Measurements from ENCODE around the gene YTHDF1. TPM values are rescaled to one million over a fixed set of nuclear protein-coding genes. Genes with fewer than 3 reads are reported as not detected.

YTHDF1 gene
- total and polyA plus RNA-seq, 2 of the 4 experiments (the other 2 are of a cell fraction), result 10.9 to 22.6 TPM

GRCh38 chr20:63154395-63154794 lies 61.5 kb downstream of the YTHDF1 start:
- ChIA-PET POLR2A (ENCODE audit: unreplicated experiment) (no interaction called here), CTCF (no interaction called here)
- in situ Hi-C loops (cut with MboI; ENCODE audit: low sequenced_read_pairs) (no loop called here), dilution Hi-C loops (cut with HindIII; ENCODE audit: low sequenced_read_pairs, unreplicated experiment) (no loop called here), intact Hi-C loops (cut with micrococcal nuclease) (no loop called here)
- H4K8ac ChIP-seq (ENCODE audit: low read depth in 2 of 2, low read length in 2 of 2), result no peak overlapping the region
- H2AFZ ChIP-seq (replicated peaks; ENCODE audit: low read length, poor library complexity), result no peak overlapping the region
- no peak overlapping the region for H3K27ac ChIP-seq (ENCODE audit: insufficient read depth, low read length)
- no peak overlapping the region for H3K4me3 ChIP-seq (ENCODE audit: insufficient read depth, low read depth, low read length)
- H3K9me3 ChIP-seq (ENCODE audit: control insufficient read depth, insufficient read depth, low read length), result no peaks in the 10 kb centered on the region
- no TSS peak for BruUV-seq (replicated peaks)
- no peak for TF ChIP-seq USF2 (IDR thresholded peaks at IDR 0.05; ENCODE audit: low read depth, low read length)
- no peak for TF ChIP-seq RAD21 (IDR thresholded peaks at IDR 0.05; ENCODE audit: low read length)
- TF ChIP-seq RCOR1 (IDR thresholded peaks at IDR 0.05; ENCODE audit: insufficient replicate concordance, low read length), result no peak
- TF ChIP-seq POLR2A (IDR thresholded peaks at IDR 0.05; ENCODE audit: low read depth, low read length), result no peak
- TF ChIP-seq BHLHE40 (IDR thresholded peaks at IDR 0.05; ENCODE audit: low read depth, low read length), result no peak
- no peak for TF ChIP-seq ELK1 (IDR thresholded peaks at IDR 0.05; ENCODE audit: borderline replicate concordance, low read depth, low read length)
- TF ChIP-seq CTCF (conservative IDR thresholded peaks at IDR 0.05; ENCODE audit: low read depth, low read length), result no peak
- no peak for TF ChIP-seq FOS (IDR thresholded peaks at IDR 0.05; ENCODE audit: low read depth, low read length)
- no peak for TF ChIP-seq MAFK (IDR thresholded peaks at IDR 0.05; ENCODE audit: low read depth, low read length)
- H3K27me3 ChIP-seq (ENCODE audit: control insufficient read depth, insufficient read depth, low read length), result peaks cover 43% of the 10 kb centered on the region
- 0% methylated on average over 1 of the region's 3 CpGs; no CpG with 5 or more reads in 1 of the 2 experiments for WGBS, 2 experiments (ENCODE audit: extremely low coverage in 2 of 2, insufficient read length in 1 of 2)
- no peak overlapping the region for H2BK5ac ChIP-seq (ENCODE audit: low read depth, low read length, poor library complexity, severe bottlenecking)
- H3K23ac ChIP-seq (ENCODE audit: low read depth, low read length), result no peak overlapping the region
- H3K4me1 ChIP-seq (ENCODE audit: control insufficient read depth, insufficient read depth, low read length), result no peaks in the 10 kb centered on the region
- no peak for DNase-seq
- H2AK9ac ChIP-seq (replicated peaks; ENCODE audit: low read depth, low read length, poor library complexity), result no peak overlapping the region
- no peaks in the 10 kb centered on the region for H3K9me1 ChIP-seq (ENCODE audit: insufficient read depth, low read length)
- H3K4ac ChIP-seq (ENCODE audit: low read depth, low read length), result no peak overlapping the region
- no peak overlapping the region for H2AK5ac ChIP-seq (ENCODE audit: low read depth, low read length)
- no peak overlapping the region for H4K5ac ChIP-seq (ENCODE audit: low read depth, low read length)
- H4K20me1 ChIP-seq (ENCODE audit: insufficient read depth, low read length), result no peaks in the 10 kb centered on the region
- no peak overlapping the region for H4K91ac ChIP-seq (ENCODE audit: insufficient read depth, low read depth, low read length)
- H2BK120ac ChIP-seq (ENCODE audit: low read depth, low read length), result no peak overlapping the region
- no peak for ATAC-seq (ENCODE audit: low read depth)
- no peak overlapping the region for H3K18ac ChIP-seq (ENCODE audit: low read depth, low read length)
- no peak overlapping the region for H3K9ac ChIP-seq (ENCODE audit: low read depth, low read length)
- H2BK20ac ChIP-seq (ENCODE audit: low read depth, low read length), result no peak overlapping the region
- no peaks in the 10 kb centered on the region for H3K36me3 ChIP-seq (ENCODE audit: control insufficient read depth, insufficient read depth, low read length)
- no peaks in the 10 kb centered on the region for H3K79me1 ChIP-seq (ENCODE audit: low read depth in 1 of 2, low read length in 2 of 2)
- H3K4me2 ChIP-seq (ENCODE audit: low read depth, low read length), result no peak overlapping the region
- H2BK15ac ChIP-seq (ENCODE audit: low read depth, low read length), result no peak overlapping the region
- H3K14ac ChIP-seq (replicated peaks; ENCODE audit: low read depth, low read length), result no peak overlapping the region
- H3K56ac ChIP-seq (ENCODE audit: extremely low read depth, insufficient read depth, low read length), result no peak overlapping the region
